ENCODE data around the gene DHX8.
"Not testable (repeated sequence)": the region's sequence is repeated elsewhere in the genome, so short reads cannot be mapped to it uniquely, and the experiment has no call there.

Gene DHX8

GRCh38 chr17:43483674-43484551 lies at the start of gene DHX8:
Gene DHX8 (plus strand): TSS chr17:43483975. CDS start chr17:43484038, 63 bp downstream.
- peak; percentile 100 for DNase-seq

GRCh38 chr17:43434902-43435319 lies 48.9 kb upstream of the DHX8 start:
- no peak for DNase-seq

- no peak for DNase-seq
Observed at GRCh38 chr17:43437756-43438155, 46.0 kb upstream of the DHX8 start.

GRCh38 chr17:43438626-43439025 lies 45.1 kb upstream of the DHX8 start:
- DNase-seq = no peak

- no peak for DNase-seq
Observed at GRCh38 chr17:43439041-43439440, 44.7 kb upstream of the DHX8 start.

GRCh38 chr17:43442711-43443110 lies 41.1 kb upstream of the DHX8 start:
- DNase-seq = no peak

- DNase-seq = no peak
Observed at GRCh38 chr17:43443381-43443780, 40.4 kb upstream of the DHX8 start.

- DNase-seq = no peak
Observed at GRCh38 chr17:43444223-43445008, 39.4 kb upstream of the DHX8 start.

- no peak for DNase-seq
Observed at GRCh38 chr17:43445009-43445589, 38.7 kb upstream of the DHX8 start.

- no peak for DNase-seq
Observed at GRCh38 chr17:43446773-43447172, 37.0 kb upstream of the DHX8 start.

GRCh38 chr17:43448720-43449469 lies 34.9 kb upstream of the DHX8 start:
- no peak for DNase-seq

- DNase-seq = no peak
Observed at GRCh38 chr17:43449470-43450248, 34.1 kb upstream of the DHX8 start.

- not testable (repeated sequence) for DNase-seq
Observed at GRCh38 chr17:43450791-43451190, 33.0 kb upstream of the DHX8 start.

GRCh38 chr17:43451741-43452140 lies 32.0 kb upstream of the DHX8 start:
- DNase-seq = not testable (repeated sequence)

GRCh38 chr17:43453331-43453812 lies 30.4 kb upstream of the DHX8 start:
- no peak for DNase-seq

GRCh38 chr17:43454868-43455267 lies 28.9 kb upstream of the DHX8 start:
- DNase-seq = no peak

- no peak for DNase-seq
Observed at GRCh38 chr17:43456029-43456428, 27.7 kb upstream of the DHX8 start.

GRCh38 chr17:43456661-43457361 lies 27.0 kb upstream of the DHX8 start:
- DNase-seq = no peak

GRCh38 chr17:43457362-43457692 lies 26.4 kb upstream of the DHX8 start:
- DNase-seq = no peak

- not testable (repeated sequence) for DNase-seq
Observed at GRCh38 chr17:43459878-43460277, 23.9 kb upstream of the DHX8 start.

GRCh38 chr17:43461185-43461584 lies 22.6 kb upstream of the DHX8 start:
- DNase-seq = no peak
